ENCODE measurements around the gene ISOC2.

The ISOC2 gene

DNA sequence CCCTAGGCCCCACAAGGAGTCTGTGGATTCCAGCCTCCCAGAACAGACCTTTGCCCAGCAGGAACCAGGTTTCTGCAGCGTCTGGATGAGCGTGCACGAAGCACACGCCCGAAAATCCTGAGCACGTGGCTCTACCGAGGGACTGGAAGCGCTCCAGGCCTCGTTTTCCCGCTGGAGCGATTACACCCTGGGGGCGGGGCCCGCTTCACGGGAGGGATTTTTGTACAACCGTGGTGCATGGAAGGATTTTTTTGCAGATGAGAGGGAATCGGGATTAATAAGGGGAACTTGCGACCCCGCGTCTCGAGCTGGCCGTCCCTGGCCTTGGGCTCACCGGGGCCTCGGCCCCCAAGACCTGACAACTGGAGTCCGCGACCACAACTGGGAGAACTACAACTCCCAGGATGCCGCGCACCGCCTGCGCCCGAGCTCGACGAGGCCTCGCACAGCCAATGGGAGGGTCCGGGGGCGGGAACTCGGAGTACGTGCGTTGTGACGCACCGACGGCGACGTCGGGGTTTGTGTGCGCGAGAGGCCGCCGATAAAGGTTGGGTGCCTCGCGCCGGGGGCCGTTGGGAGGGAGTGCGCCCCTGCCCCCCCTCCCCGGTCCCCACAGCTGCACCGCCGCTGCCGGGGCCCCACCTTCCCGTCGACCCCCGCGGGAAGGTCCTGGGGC is 14.8 kb upstream of the ISOC2 start, which contains the start of gene ZNF628:
Gene ZNF628, plus strand, starts transcription at position 518 of the 676 bp plus-strand sequence. CDS start 3,294 bp downstream, outside the sequence.
- DNase-seq: peak; percentile 96

DNA sequence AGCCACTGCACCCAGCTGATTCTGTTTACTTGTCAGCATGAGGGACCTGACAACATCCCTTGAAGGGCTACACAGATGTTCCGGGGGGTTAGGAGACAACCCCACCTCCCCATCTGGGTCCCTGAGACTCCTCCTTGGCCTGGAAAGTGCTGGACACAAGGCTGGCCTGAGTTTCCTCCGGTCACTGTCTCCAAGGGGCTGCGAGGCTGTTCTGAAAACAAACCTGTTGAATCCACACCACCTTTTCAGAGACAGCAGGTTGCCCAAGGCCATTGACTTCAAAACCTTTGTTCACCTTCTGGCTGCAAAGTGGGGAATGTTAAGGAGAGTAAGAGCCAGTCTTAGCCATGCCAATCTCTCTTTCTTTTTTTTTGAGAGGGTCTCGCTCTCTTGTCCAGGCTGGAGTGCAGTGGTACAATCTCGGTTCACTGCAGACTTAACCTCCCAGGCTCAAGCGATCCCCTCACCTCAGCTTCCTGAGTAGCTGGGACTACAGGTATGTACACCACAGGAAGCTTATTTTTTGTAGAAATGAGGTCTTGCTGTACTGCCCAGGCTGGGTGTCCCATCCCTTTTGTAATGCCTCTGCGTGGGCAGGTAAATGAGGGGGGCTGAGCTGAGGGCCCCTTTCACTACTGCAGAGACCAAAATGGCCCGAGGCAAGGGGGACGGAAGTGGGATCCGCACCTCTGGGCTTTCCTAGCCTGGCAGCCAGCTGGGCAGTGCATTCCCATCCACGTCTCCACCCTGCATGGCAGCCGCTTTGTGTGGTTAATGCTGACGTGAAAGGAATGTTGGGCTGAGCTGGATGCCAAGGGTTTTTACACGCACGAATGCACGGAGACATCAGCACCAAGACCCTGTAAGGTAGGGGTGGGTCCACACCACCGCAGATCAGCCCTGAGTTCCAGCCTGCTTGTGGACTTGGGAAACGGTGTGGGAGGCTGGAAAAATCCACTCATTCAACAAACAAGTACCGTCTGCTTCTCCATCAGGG is 13.1 kb upstream of the ISOC2 start:
- no peak for DNase-seq

DNA sequence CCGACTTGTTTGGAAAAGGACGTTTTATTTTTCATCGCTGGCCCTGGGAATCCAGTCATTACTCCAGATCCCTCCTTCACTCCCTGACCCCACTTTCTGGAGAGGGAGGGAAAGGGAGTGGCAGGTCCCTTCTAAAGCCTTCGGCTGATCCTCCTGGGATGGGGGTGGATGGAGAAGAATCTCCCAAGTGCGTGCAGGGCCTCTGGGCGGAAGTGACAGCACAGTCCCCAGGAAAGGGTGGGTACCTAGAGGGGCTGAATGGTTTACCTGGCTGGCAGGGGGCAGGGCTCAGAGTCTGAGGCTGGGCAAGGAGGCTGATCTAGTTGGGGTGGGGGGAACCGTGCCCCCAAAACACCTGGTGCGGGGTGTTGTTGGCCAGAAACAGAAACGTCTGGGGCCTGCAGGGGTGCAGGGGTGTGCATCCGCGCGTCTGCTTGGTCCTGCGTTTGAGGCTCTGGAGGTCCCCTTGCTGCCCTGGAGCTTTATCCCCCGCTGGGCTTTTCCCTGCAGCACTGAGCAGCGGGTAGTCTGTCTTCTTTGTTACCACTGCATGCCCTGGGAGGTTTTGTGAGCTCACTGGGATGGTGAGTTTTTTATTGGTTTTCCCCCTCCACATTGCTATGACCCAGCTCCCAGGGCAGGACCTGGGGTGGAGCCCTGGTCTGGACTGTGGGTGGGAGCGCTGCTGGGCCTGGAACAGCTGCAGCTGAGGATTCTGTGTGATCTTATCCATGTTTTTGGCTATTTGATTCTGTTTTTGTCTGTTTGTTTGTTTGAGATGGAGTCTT is 12.0 kb upstream of the ISOC2 start:
- DNase-seq: no peak

DNA sequence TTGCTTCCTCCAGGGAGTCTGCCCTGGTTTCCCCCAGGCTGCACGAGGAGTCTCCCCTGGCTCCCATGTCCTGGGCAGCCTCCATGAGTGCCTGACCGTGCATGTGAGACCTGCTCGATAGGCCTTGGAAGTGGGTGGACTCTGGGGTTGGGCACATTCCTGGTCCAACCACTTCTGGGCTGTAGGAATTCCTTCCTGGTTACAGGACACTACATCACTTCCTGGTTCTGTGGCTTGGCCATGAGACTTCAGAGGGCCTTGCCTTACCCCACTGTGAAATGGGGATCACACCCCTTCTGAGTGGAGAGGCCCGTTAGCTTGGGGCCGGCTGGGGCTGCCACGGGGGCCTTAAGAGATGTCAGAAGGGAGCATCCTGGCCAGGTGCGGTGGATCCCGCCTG is 11.0 kb upstream of the ISOC2 start:
- DNase-seq: no peak

DNA sequence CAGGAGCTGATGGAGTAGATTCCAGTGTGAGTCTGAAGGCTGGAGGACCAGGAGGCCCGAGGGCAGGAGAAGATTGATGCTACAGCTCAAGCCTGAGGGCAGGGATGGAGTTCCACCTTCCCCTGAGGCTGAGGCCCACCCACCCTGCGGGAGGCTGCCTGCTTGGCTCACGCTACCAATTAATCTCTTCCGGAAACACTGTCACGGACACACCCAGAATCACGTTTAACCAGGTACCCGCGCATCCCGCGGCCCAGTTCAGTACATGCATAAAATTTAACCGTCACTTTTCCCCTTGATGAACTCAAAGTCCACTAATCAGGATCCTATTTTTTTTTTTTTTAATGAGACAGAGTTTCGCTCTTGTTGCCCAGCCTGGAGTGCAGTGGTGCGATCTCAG is 9.8 kb upstream of the ISOC2 start:
- no peak for DNase-seq

DNA sequence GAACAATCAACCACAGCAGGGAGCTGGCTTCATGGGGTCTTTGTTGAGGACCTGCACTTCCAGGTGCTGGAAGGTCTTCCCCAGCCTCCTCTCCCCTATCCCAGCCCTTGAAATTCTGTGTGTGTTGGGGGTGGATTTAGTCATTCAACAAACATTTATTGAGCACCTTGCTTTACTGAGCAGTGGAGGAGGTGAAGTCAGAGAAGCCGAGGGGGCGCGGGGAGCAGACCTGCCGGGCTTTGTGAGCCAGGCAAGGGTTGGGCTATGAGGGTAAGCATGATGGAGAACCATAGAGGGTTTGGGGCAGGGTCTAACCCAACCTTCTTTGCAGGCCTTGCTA is 6.6 kb upstream of the ISOC2 start:
- no peak for DNase-seq

DNA sequence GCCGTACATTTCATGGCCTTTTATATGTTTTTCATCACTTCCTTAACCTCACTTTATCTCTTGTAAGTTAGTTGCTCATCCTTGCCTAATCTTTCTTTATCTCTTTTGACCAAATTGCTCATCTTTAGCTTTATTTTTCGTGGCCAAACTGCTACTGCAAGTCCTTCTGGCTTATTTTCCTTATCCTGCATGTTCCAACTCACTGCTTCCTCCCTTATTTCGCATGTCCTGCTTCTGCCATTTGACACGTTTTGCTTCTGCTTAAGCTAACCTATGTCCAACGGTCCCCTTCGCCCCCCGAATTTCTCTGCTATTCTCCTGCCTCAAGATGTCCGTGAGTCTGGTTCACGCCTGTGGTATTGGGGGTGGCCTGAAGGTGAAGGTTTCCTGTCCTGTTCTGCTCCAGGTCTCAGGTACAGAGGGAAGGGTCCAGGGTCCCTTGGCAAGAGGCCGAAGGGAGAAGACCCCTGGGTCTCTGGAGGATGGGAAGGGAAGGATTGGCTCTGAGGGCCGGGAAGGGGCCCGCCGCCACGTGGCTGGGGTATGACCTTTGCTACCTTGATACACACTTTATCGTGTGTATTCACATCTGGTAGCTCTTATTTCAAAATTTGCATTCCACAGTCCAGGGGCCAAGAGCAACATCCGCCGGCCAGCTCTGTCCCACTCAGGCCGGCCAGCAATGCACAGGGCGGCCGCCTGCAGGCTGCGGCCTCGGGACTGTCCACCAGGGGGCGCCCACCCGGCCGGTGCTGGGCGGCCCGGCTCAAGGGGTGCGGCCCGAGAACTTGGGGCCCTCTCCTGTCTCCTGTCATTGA is 6.0 kb upstream of the ISOC2 start:
- no peak for DNase-seq

DNA sequence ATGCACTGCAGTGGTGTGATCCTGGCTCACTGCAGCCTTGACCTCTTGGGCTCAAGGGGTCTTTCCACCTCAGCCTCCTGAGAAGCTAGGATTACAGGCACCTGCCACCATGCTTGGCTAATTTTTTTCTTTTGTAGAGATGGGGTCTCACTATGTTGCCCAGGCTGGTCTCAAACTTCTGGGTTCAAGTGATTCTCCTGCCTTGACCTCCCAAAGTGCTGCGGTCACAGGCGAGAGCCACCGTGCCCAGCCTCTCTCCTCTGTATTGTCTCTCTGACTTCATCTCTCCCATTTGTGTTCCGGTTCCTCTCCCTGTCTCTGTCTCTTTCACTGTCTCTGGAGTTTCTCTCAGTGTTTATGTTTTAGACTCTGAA is 4.8 kb upstream of the ISOC2 start:
- no peak for DNase-seq

DNA sequence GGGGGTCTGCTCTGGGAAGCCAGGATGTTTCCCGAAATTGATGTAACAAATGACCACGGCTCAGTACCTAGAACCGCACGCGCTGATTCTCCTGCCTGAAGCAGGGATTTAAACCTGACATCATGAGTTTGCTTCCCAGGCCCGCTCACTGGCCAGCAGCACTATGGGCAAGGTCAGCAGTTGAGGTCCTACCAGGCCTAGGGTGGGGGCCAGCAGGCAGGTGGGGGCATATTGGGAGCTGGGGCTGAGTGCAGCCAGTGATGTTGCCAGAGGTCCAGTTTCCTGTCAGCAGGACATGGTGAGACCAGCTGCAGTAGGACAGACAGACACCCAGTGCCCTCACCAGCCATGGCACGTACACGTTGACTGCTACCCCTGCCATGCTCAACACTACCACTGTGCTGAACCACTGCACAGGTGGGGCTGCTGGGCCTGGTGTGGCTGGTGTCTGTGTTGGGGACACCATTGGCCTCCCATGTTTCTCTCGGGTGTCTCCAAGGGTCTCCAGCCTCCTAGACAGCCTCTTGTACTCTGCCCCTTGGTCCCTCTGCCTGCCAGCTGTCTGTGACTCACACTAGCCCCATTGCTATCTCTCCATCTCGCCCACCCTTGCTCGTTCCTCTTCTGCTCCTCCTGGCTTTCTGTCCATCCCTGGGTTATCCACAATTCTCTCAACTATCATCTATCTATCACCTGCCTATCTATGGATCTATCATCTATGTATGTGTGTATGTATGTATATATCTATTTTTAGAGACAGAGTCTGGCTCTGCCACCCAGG is 4.2 kb upstream of the ISOC2 start:
- no peak for DNase-seq

DNA sequence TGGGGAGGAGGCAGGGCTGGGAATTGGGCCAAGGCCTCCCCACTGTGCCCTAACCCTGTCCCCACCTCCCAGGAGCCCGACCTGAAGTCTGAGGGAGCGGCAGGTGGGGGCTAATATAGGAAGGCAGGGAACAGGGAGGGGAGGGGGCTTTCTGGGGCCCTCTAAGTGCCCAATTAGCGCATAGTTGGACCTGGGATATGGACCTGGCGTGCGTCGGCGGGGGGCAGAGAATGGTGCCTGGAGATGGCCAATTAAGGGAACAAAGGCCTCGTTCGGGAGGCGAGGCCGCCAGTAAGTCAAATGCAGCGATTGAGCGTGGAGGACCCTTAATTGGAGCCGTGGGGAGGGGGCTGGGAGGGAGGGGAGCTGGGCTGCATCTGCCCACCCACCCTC is 3.2 kb upstream of the ISOC2 start, which contains the start of gene C19orf85:
Gene C19orf85, minus strand, starts transcription at position 90 of the 393 bp plus-strand sequence. CDS start 197 bp downstream, outside the sequence.
- DNase-seq: no peak

DNA sequence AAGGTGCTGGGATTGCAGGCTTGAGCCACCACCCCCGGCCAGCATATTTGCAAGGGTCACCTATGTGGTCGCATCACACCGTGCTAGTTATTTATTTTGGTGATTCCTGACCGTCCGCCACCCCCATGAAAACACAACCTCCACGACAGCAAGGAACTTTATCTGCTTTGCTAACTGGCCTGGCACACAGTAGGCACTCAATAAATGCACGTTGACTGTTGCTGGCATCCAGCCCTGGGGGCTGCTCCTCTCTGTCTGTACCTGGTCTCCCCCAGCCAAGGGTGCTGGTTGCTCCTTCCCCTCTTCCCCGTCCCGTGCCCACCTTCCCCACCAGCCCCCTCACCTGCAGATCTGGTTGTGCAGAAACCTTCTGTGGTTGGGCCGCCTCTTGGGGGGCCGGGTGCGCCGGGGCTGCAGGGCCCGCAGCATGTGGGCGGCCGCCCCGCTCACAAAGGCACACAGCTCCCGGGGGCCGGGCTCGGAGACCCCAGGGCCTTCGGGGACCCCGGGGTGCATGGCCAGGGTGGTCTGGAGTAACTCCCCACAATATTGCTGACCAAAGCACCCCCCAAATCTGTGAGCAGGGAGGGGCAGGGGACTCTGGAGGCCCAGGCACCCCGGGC is 2.7 kb upstream of the ISOC2 start:
- DNase-seq: no peak

DNA sequence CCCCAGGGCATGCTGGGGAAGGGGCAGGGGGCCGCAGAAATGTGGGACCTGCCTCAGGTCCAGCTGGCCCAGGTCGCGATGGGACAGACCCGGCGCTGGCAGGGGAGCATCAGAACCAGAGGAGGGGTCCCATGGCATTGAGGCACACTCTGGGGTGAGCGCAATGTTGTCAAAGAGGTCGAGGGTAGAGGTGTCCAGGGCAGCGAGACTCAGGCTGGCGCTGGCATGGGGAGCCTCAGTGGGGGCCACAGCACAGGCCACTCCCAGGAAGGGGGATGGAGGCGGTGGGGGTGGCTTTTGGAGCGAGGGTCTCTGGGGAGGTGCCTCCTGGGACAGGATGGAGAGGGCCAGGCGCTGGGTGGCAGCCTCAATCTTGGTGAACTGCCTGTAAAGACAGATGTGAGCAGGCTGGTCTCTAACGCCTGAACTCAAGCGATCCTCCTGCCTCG is 2.2 kb upstream of the ISOC2 start:
- DNase-seq: no peak

DNA sequence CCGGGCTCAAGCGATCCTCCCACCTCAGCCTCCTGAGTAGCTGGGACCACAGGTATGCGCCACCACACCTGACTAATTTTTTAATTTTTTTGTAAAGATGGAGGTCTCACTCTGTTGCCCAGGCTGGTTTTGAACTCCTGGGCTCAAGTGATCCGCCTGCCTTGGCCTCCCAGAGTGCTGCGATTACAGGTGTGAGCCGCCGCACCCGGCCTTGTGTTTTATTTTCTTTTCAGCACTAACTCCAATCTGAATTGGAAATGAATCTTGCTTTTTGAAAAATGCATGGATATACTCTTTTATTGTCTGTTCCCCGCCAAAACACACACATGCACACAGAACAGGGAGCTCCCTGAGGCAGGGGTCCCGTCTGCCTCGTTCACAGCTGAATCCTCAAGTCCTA is 1.3 kb upstream of the ISOC2 start:
- DNase-seq: no peak

DNA sequence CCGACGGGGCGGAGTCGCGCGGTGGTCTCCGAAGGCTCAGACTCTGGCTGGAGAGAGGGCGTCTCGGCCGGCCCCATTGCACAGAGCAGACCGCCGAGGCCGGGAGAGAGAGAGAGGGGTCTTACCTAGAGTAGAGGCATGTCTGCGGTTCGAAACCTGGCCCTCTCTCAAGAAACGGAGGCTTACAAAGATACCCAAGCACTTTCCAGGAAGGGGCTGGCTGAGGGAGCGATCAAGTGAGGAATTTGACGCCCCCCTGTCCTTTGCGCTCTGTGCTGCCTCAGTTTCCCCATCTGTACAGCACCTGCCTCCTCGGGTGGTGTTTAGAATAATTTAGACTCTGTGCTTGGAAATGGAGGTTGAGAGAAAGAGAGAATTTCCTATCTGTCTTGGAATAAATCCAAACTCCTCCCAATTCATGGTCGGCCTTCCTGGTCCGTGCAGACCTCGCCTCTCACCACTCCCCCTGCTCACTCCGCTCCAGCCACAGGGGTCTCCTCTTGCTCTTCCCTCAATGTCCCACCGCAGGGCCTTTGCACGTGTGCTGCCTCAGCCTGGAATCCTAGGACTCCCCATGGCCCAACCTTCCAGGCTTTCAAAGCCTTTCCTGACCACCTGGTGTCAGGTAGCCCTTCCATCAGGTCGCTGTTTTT is 658 bp upstream of the ISOC2 start:
- DNase-seq: no peak

DNA sequence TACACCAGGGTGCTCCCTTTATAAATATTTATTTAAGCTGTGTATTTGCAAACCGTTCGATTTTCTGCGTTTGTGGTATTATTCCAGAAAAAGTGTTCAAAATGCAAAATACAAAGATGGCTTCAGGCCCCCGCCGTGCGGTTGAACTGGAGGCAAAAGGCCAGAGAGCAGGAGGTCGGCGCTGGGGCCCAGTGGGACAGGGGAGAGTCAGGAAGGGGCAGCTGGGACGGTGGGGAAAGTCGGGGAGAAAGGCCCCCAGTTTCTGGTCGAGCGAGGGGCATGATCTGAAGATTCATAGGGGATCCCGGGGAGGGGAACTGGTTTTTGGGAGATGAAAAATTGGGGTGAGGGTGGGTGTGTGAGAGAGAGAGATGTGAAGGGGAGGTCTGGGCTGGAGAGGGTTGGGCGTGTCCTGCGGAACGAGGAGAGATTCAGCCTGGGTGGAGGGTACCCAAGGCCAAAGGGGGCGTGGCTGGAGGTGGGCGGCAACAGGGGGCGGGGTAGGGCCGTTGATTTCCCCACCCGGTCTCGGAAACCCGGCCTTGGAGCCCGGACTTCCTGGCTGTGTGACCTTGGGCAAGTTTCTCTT is 678 bp downstream of the ISOC2 start:
- peak; percentile 18 for DNase-seq

DNA sequence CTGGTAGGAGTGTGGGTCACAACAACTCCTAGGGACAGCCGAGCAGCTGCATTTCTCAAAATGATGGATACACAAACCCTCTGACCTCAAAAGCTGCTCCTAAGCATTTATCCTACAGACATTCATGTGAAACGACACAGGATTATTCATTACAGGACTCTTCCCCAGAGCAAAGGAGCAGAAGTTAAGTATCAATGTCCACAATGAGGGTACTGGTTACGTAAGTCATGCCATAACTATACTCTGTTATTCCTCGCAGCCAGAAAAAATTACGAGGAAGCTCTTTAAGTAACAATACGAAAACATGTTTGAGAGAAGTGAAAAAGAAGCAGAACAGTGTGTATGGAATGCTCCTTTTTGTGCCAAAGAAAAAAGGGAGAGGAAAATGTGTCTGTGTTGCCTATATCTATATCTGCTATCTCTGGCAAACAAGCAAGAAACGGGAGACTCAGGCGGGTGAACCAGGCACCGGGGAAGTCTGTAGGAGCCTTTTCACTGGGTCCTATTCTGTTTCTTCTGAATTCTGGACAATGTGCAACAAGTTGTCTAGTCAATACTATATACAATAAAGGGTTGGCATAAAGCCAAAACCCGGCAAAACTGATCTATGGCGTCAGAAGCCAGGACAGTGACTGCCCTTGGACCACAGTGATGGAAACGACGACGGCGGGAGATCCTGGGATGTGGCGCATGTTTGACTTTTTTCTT is 1.3 kb downstream of the ISOC2 start:
- DNase-seq: no peak

DNA sequence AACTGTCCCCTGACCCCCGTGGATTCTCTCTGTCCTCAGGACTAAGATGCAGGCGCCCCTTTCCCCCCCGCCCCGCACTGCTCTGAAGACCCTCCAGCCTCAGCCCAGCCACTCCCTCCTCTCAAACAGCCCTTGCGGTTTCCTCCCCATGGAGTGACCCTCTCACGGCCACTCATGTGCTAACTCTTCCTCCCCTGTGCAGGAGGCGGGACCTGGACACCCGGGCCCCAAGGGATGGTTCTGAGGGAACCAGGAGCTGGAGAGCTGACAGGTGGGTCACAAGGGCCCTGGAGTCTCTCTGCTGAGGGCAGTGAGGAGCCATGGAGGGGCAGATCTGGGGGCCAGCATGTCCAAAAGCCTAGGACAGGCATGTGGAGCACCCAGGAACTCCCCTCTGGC is 1.9 kb downstream of the ISOC2 start:
- no peak for DNase-seq

DNA sequence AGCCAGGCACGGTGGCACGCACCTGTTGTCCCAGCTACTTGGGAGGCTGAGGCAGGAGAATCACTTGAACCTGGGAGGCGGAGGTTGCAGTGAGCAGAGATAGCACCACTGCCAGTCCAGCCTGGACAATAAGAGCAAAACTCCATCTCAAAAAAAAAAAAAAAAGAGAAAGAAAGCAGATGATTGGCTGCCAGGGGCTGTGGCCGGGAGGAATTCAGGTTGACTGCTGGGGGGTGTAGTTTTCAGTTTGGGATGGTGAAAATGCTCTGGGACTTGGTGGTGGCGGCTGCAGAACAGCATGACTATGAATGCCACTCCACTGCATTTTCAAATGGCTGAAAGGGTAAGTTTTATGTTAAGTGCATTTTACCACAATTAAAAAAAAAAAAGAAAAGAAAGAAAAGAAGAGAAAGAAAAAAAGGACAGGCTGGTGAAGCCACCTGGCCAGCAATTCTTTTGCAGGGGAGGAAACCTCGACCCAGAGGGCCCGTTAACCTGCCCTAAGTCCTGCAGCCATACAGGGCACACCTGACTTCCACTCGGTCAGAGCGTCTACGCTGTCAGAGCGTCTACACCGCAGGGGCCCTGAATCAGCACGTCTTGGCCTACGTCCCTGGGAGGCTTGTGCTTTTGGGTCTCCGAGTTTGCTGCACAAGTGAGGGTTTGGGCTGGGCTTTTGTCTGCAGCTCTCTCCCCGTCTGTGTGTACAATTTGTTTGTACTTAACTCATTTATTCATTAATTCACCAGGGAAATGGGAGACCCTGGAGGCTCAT is 3.6 kb downstream of the ISOC2 start:
- no peak for DNase-seq

DNA sequence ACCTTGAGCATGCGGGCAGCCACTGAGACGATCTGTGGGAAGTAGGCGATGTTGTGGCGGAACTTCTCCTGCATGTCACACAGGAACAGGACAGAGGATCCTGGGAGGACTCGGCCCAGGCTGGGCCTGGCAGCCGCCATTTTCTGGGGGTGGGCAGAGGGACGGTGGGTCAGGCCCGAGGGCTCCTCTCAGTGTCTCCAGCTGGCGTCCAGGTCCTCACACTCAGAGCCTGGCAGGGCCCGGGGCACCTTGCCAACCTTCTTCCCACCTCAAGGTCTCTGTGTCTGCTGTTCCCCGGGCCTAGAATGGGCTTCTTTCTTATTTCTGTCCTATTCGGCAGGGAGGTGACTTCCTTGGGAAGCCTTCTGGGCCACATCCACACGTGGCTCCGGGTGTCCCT is 5.1 kb downstream of the ISOC2 start:
- DNase-seq: no peak

All from NCI-H1105 treated with DMSO at 0.1 percent for 48 hours (cell line).